GM18909 (cell line): ENCODE results near the gene LCLAT1.

Experiments
- ATAC-seq: cut with Tn5 transposase; IDR thresholded peaks from one replicate; pipeline ENCODE4 v1.9.1; 2021; ENCODE audit warnings: mild to moderate bottlenecking; ENCODE audit not compliant: unreplicated experiment, poor library complexity

Gene LCLAT1

GRCh38 chr2:30686000-30686399 is 239.0 kb downstream of the LCLAT1 start:
- no peak for ATAC-seq

- ATAC-seq = no peak
Measured at GRCh38 chr2:30686669-30687068, 239.6 kb downstream of the LCLAT1 start.

- ATAC-seq = no peak
Measured at GRCh38 chr2:30688956-30689401, 241.9 kb downstream of the LCLAT1 start.

- ATAC-seq = no peak
Measured at GRCh38 chr2:30689496-30690125, 242.6 kb downstream of the LCLAT1 start.

GRCh38 chr2:30690126-30690561 is 243.1 kb downstream of the LCLAT1 start:
- ATAC-seq = no peak

- ATAC-seq = no peak
Measured at GRCh38 chr2:30691091-30691947, 244.3 kb downstream of the LCLAT1 start.

- no peak for ATAC-seq
Measured at GRCh38 chr2:30691948-30692828, 245.1 kb downstream of the LCLAT1 start.

GRCh38 chr2:30692829-30693275 is 245.8 kb downstream of the LCLAT1 start:
- no peak for ATAC-seq
